ENCODE data around the gene PDGFA.

Gene PDGFA

GRCh38 chr7:480531-481218 is 39.0 kb downstream of the PDGFA start:
- Mint-ChIP-seq H3K4me1 (ENCODE audit: low read depth) (no peaks in the 10 kb centered on the region), H3K27ac (no peak overlapping the region), H3K36me3 (ENCODE audit: low read depth) (no peaks in the 10 kb centered on the region), H3K27me3 (peaks cover 6% of the 10 kb centered on the region), H3K9me3 (peaks cover 16% of the 10 kb centered on the region), H3K4me3 (no peak overlapping the region)
- intact Hi-C loops (cut with micrococcal nuclease): no loop called here

GRCh38 chr7:479948-480499 is 39.6 kb downstream of the PDGFA start:
- Mint-ChIP-seq H3K4me1 (ENCODE audit: low read depth) (no peaks in the 10 kb centered on the region), H3K36me3 (ENCODE audit: low read depth) (no peaks in the 10 kb centered on the region), H3K27me3 (peaks cover 6% of the 10 kb centered on the region), H3K4me3 (no peak overlapping the region), H3K27ac (no peak overlapping the region), H3K9me3 (peaks cover 16% of the 10 kb centered on the region)
- intact Hi-C loops (cut with micrococcal nuclease): no loop called here

- peaks cover 23% of the 10 kb centered on the region for H3K9me3 Mint-ChIP-seq
- intact Hi-C loops (cut with micrococcal nuclease): no loop called here
- H3K4me1 Mint-ChIP-seq (ENCODE audit: low read depth): no peaks in the 10 kb centered on the region
- H3K27ac Mint-ChIP-seq: no peak overlapping the region
- no peak overlapping the region for H3K4me3 Mint-ChIP-seq
- H3K36me3 Mint-ChIP-seq (ENCODE audit: low read depth): no peaks in the 10 kb centered on the region
- H3K27me3 Mint-ChIP-seq: peaks cover 7% of the 10 kb centered on the region
Measured at GRCh38 chr7:479115-479947, 40.3 kb downstream of the PDGFA start.

- Mint-ChIP-seq H3K9me3 (peaks cover 25% of the 10 kb centered on the region), H3K27ac (no peak overlapping the region), H3K4me1 (ENCODE audit: low read depth) (no peaks in the 10 kb centered on the region), H3K36me3 (ENCODE audit: low read depth) (no peaks in the 10 kb centered on the region), H3K4me3 (no peak overlapping the region), H3K27me3 (peaks cover 7% of the 10 kb centered on the region)
- intact Hi-C loops (cut with micrococcal nuclease): no loop called here
Measured at GRCh38 chr7:477626-478220, 41.9 kb downstream of the PDGFA start.

- Mint-ChIP-seq H3K9me3 (peaks cover 16% of the 10 kb centered on the region), H3K4me1 (ENCODE audit: low read depth) (no peaks in the 10 kb centered on the region), H3K4me3 (no peak overlapping the region), H3K27me3 (peaks cover 5% of the 10 kb centered on the region), H3K36me3 (ENCODE audit: low read depth) (no peaks in the 10 kb centered on the region), H3K27ac (no peak overlapping the region)
- intact Hi-C loops (cut with micrococcal nuclease): no loop called here
Measured at GRCh38 chr7:476736-477360, 42.8 kb downstream of the PDGFA start.

- peaks cover 5% of the 10 kb centered on the region for H3K27me3 Mint-ChIP-seq
- H3K4me1 Mint-ChIP-seq (ENCODE audit: low read depth): no peaks in the 10 kb centered on the region
- no peak overlapping the region for H3K27ac Mint-ChIP-seq
- H3K36me3 Mint-ChIP-seq (ENCODE audit: low read depth): no peaks in the 10 kb centered on the region
- H3K9me3 Mint-ChIP-seq: peaks cover 15% of the 10 kb centered on the region
- intact Hi-C loops (cut with micrococcal nuclease): no loop called here
- H3K4me3 Mint-ChIP-seq: no peak overlapping the region
Measured at GRCh38 chr7:475951-476441, 43.6 kb downstream of the PDGFA start.

- Mint-ChIP-seq H3K9me3 (peaks cover 15% of the 10 kb centered on the region), H3K36me3 (ENCODE audit: low read depth) (no peaks in the 10 kb centered on the region)
Measured at GRCh38 chr7:475425-475728, 44.3 kb downstream of the PDGFA start.

GRCh38 chr7:474605-475424 is 44.8 kb downstream of the PDGFA start:
- Mint-ChIP-seq H3K27me3 (peaks cover 3% of the 10 kb centered on the region), H3K36me3 (ENCODE audit: low read depth) (no peaks in the 10 kb centered on the region), H3K4me1 (ENCODE audit: low read depth) (peaks cover 2% of the 10 kb centered on the region), H3K9me3 (peaks cover 15% of the 10 kb centered on the region), H3K4me3 (no peak overlapping the region), H3K27ac (no peak overlapping the region)
- intact Hi-C loops (cut with micrococcal nuclease): no loop called here

More at GRCh38 chr7:475425-475728, 44.3 kb downstream of the PDGFA start:
- intact Hi-C loops (cut with micrococcal nuclease): no loop called here
- Mint-ChIP-seq H3K27ac (no peak overlapping the region), H3K4me3 (no peak overlapping the region), H3K27me3 (peaks cover 5% of the 10 kb centered on the region), H3K4me1 (ENCODE audit: low read depth) (no peaks in the 10 kb centered on the region)

- intact Hi-C loops (cut with micrococcal nuclease): no loop called here
- Mint-ChIP-seq H3K4me1 (ENCODE audit: low read depth) (peaks cover 10% of the 10 kb centered on the region), H3K9me3 (peaks cover 19% of the 10 kb centered on the region), H3K36me3 (ENCODE audit: low read depth) (no peaks in the 10 kb centered on the region), H3K4me3 (no peak overlapping the region), H3K27me3 (peaks cover 3% of the 10 kb centered on the region), H3K27ac (no peak overlapping the region)
Measured at GRCh38 chr7:473870-474604, 45.6 kb downstream of the PDGFA start.

- no peak overlapping the region for H3K27ac Mint-ChIP-seq
- H3K4me1 Mint-ChIP-seq (ENCODE audit: low read depth): peaks cover 18% of the 10 kb centered on the region
- H3K36me3 Mint-ChIP-seq (ENCODE audit: low read depth): peaks cover 4% of the 10 kb centered on the region
Measured at GRCh38 chr7:473211-473734, 46.4 kb downstream of the PDGFA start.

GRCh38 chr7:472640-472957 is 47.0 kb downstream of the PDGFA start:
- Mint-ChIP-seq H3K4me3 (no peak overlapping the region), H3K9me3 (peaks cover 33% of the 10 kb centered on the region), H3K36me3 (ENCODE audit: low read depth) (peaks cover 11% of the 10 kb centered on the region), H3K27me3 (peaks cover 3% of the 10 kb centered on the region), H3K4me1 (ENCODE audit: low read depth) (peaks cover 24% of the 10 kb centered on the region), H3K27ac (no peak overlapping the region)
- intact Hi-C loops (cut with micrococcal nuclease): no loop called here

More at GRCh38 chr7:473211-473734, 46.4 kb downstream of the PDGFA start:
- Mint-ChIP-seq H3K4me3 (no peak overlapping the region), H3K27me3 (peaks cover 3% of the 10 kb centered on the region), H3K9me3 (peaks cover 27% of the 10 kb centered on the region)
- intact Hi-C loops (cut with micrococcal nuclease): no loop called here

- Mint-ChIP-seq H3K4me1 (ENCODE audit: low read depth) (peaks cover 30% of the 10 kb centered on the region), H3K9me3 (peaks cover 39% of the 10 kb centered on the region), H3K27me3 (peaks cover 3% of the 10 kb centered on the region), H3K27ac (no peak overlapping the region), H3K4me3 (no peak overlapping the region), H3K36me3 (ENCODE audit: low read depth) (peaks cover 16% of the 10 kb centered on the region)
- intact Hi-C loops (cut with micrococcal nuclease): no loop called here
Measured at GRCh38 chr7:471866-472639, 47.6 kb downstream of the PDGFA start.
